Activated CD8-positive, alpha-beta memory T cell treated with anti-CD3 and anti-CD28 coated beads for 48 hours (primary cell): ENCODE measurements around the gene AGTPBP1.
"Not testable (repeated sequence)": the region's sequence is repeated elsewhere in the genome, so short reads cannot be mapped to it uniquely, and the experiment has no call there.

Experiments used
- DNase-seq, 3 experiments: peaks; one replicate each; pipeline ENCODE4 v3.0.0-alpha.2; 2020; ENCODE audit warnings: low read depth in 2 of 3, low spot score in 2 of 3

AGTPBP1 gene

GRCh38 chr9:85717818-85718217 is 23.9 kb downstream of the AGTPBP1 start:
- not testable (repeated sequence) for DNase-seq

GRCh38 chr9:85717220-85717619 is 24.5 kb downstream of the AGTPBP1 start:
- no peak for DNase-seq

- DNase-seq, result no peak
These were observed 25.5 kb downstream of the AGTPBP1 start for GRCh38 chr9:85716031-85716877.

GRCh38 chr9:85715587-85715986 is 26.2 kb downstream of the AGTPBP1 start:
- DNase-seq, result no peak

GRCh38 chr9:85713897-85714296 is 27.9 kb downstream of the AGTPBP1 start:
- no peak for DNase-seq

GRCh38 chr9:85704744-85705143 is 37.0 kb downstream of the AGTPBP1 start:
- DNase-seq, result no peak

- DNase-seq, result no peak
These were observed 38.4 kb downstream of the AGTPBP1 start for GRCh38 chr9:85703398-85703797.

- no peak for DNase-seq
These were observed 38.9 kb downstream of the AGTPBP1 start for GRCh38 chr9:85702726-85703289.

- no peak for DNase-seq
These were observed 39.6 kb downstream of the AGTPBP1 start for GRCh38 chr9:85702191-85702590.

- no peak for DNase-seq
These were observed 41.4 kb downstream of the AGTPBP1 start for GRCh38 chr9:85700330-85700729.

- no peak for DNase-seq
These were observed 53.4 kb downstream of the AGTPBP1 start for GRCh38 chr9:85688361-85688760.

- DNase-seq, result no peak
These were observed 56.7 kb downstream of the AGTPBP1 start for GRCh38 chr9:85685081-85685480.

- DNase-seq, result no peak
These were observed 65.0 kb downstream of the AGTPBP1 start for GRCh38 chr9:85676790-85677189.

GRCh38 chr9:85667374-85667773 is 74.4 kb downstream of the AGTPBP1 start:
- DNase-seq, result no peak

GRCh38 chr9:85666086-85666485 is 75.7 kb downstream of the AGTPBP1 start:
- no peak for DNase-seq

GRCh38 chr9:85662573-85662972 is 79.2 kb downstream of the AGTPBP1 start:
- no peak for DNase-seq

- DNase-seq, result no peak
These were observed 83.0 kb downstream of the AGTPBP1 start for GRCh38 chr9:85658716-85659115.

- no peak for DNase-seq
These were observed 88.6 kb downstream of the AGTPBP1 start for GRCh38 chr9:85653153-85653552.

GRCh38 chr9:85647571-85647970 is 94.2 kb downstream of the AGTPBP1 start:
- no peak for DNase-seq

- DNase-seq, result no peak
These were observed 95.7 kb downstream of the AGTPBP1 start for GRCh38 chr9:85645909-85646627.

- no peak for DNase-seq
These were observed 101.3 kb downstream of the AGTPBP1 start for GRCh38 chr9:85640425-85640824.

GRCh38 chr9:85639675-85640186 is 102.0 kb downstream of the AGTPBP1 start:
- DNase-seq, result no peak
